AG04450 (cell line): Measurements from ENCODE around the gene ZNHIT2. TPM values are rescaled to one million over a fixed set of nuclear protein-coding genes. Genes with fewer than 3 reads are reported as not detected.

Experiments used
- CTCF ChIA-PET: fragments of 300-600, 350-600 bp; formaldehyde crosslinking; extraction: SDS; loops from one replicate; lab custom pipeline; 2022; ENCODE audit warnings: antibody characterized with exemption, inconsistent platforms; lab: Charles Lee
- POLR2A ChIA-PET: fragments of 350-600 bp; formaldehyde crosslinking; extraction: SDS; loops from one replicate; lab custom pipeline; 2021; ENCODE audit warnings: antibody characterized with exemption, inconsistent platforms; lab: Yijun Ruan, JAX
- DNase-seq: peaks from one replicate; pipeline ENCODE4 v3.0.0-alpha.2; 2011; ENCODE audit warnings: low read depth, low spot score
- H3K27ac ChIP-seq: one replicate; pipeline ENCODE4 v1.5.1; 2012; ENCODE audit warnings: low read depth, low read length, control low read depth
- H3K27me3 ChIP-seq: one replicate; pipeline ENCODE4 v1.6.0; 2012; ENCODE audit warnings: low read length; ENCODE audit not compliant: control insufficient read depth, insufficient read depth
- H3K4me3 ChIP-seq: 2 replicates; pipeline ENCODE4 v1.5.1; 2011; ENCODE audit warnings: mild to moderate bottlenecking, low read depth, low read length, control low read depth
- H3K9me3 ChIP-seq: 2 replicates; pipeline ENCODE4 v1.5.1; 2012; ENCODE audit warnings: low read length; ENCODE audit not compliant: control insufficient read depth, insufficient read depth
- polyA plus RNA-seq: library from polyadenylated mRNA; depleted of rRNA; stranded (reverse); fragments of >200 nt; gene quantifications from 2 replicates; pipeline ENCODE4 v1.2.3, GENCODE V29; 2011
- TF ChIP-seq, protein P1 (sequence below): IDR thresholded peaks from 2 replicates; pipeline ENCODE4 v1.5.1; 2011; ENCODE audit warnings: low read depth, low read length, control low read depth, inconsistent platforms

Gene ZNHIT2
- polyA plus RNA-seq, 1 experiment: 3.1 TPM

DNA sequence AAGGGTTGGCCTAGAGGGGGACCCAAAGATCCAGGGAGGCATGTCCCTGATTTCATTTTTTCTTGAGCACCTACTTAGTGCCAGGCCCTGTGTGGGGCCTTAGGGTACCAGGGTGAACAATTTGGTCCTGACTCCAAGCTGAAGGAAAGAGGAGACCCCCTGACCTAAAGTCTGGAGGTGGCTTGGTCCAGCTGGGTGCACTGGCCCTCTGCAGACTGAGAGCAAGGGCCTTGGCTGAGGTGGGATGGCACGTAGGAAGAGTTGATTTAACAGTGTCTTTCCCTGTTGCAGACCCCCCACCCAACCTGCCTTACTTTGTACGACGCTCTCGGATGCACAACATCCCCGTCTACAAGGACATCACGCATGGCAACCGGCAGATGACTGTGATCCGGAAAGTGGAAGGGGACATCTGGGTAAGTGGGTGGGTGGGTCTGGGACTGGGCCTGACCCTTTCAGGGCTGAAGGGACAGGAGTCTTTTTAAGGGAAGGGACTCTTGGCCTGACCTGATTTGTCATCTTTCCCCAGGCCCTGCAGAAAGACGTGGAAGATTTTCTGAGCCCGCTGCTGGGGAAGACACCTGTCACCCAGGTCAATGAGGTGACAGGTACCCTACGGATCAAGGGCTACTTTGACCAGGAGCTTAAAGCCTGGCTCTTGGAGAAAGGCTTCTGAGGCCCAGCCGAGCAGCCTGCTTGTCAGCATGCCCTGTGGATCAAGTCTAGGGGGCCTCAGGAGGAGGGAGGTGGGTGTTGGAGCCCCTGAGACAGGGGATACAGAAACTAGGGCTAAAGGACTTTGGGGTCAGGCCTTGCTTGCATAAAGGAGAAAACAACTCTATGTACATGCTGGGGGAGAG is 7.9 kb upstream of the ZNHIT2 start:
- CTCF ChIA-PET: no interaction called here
- no peak for DNase-seq
- Histone ChIP-seq H3K9me3 (no peaks in the 10 kb centered on the region; the same call in 1 of the 2 replicates), H3K4me3 (no peak overlapping the region), H3K27ac (no peak overlapping the region), H3K27me3 (no peaks in the 10 kb centered on the region)
- TF ChIP-seq, protein P1, sequence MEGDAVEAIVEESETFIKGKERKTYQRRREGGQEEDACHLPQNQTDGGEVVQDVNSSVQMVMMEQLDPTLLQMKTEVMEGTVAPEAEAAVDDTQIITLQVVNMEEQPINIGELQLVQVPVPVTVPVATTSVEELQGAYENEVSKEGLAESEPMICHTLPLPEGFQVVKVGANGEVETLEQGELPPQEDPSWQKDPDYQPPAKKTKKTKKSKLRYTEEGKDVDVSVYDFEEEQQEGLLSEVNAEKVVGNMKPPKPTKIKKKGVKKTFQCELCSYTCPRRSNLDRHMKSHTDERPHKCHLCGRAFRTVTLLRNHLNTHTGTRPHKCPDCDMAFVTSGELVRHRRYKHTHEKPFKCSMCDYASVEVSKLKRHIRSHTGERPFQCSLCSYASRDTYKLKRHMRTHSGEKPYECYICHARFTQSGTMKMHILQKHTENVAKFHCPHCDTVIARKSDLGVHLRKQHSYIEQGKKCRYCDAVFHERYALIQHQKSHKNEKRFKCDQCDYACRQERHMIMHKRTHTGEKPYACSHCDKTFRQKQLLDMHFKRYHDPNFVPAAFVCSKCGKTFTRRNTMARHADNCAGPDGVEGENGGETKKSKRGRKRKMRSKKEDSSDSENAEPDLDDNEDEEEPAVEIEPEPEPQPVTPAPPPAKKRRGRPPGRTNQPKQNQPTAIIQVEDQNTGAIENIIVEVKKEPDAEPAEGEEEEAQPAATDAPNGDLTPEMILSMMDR: no peak
- POLR2A ChIA-PET: interaction anchor here (1.1 kb wide), 1 partner anchor 10 kb away, joined by 3 read pairs; no protein-coding TSS in a partner anchor

DNA sequence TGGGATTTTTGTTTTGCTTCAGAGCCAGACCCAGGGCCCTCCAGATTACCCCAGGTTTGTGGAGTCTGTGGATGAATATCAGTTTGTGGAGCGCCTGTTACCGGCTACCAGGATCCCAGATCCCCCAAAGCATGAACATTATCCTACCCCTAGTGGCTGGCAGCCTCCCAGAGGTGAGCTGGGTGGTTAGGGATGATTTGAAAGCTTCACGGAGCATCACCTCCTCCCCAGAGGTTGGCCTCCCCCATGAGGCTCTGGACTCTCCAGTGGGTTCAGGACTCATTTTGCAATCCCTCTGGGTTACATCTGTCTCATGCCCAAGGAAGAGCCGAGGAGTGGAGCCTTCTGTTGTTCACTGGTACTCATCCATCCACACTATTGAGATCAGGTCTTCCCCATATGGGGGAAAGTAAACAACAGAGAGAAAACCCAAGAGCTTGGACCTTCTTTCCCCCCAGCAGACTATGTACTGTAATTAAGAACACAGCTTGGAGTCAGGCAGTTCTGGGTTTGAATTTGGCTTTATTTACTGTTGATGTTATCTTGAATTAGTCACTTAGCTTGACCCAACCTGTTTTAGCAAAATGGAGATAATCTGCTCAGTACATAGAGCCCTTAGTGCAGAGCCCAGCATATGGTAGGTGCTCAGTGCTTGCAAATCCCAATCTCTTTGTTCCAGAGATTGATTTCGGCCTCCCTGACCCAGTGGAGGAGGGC is 7.1 kb upstream of the ZNHIT2 start:
- DNase-seq: no peak
- H3K27me3 ChIP-seq: no peaks in the 10 kb centered on the region
- CTCF ChIA-PET: no interaction called here
- no peak overlapping the region for H3K4me3 ChIP-seq
- no peaks in the 10 kb centered on the region; the same call in 1 of the 2 replicates for H3K9me3 ChIP-seq
- TF ChIP-seq, protein P1: no peak
- POLR2A ChIA-PET: no interaction called here
- no peak overlapping the region for H3K27ac ChIP-seq

DNA sequence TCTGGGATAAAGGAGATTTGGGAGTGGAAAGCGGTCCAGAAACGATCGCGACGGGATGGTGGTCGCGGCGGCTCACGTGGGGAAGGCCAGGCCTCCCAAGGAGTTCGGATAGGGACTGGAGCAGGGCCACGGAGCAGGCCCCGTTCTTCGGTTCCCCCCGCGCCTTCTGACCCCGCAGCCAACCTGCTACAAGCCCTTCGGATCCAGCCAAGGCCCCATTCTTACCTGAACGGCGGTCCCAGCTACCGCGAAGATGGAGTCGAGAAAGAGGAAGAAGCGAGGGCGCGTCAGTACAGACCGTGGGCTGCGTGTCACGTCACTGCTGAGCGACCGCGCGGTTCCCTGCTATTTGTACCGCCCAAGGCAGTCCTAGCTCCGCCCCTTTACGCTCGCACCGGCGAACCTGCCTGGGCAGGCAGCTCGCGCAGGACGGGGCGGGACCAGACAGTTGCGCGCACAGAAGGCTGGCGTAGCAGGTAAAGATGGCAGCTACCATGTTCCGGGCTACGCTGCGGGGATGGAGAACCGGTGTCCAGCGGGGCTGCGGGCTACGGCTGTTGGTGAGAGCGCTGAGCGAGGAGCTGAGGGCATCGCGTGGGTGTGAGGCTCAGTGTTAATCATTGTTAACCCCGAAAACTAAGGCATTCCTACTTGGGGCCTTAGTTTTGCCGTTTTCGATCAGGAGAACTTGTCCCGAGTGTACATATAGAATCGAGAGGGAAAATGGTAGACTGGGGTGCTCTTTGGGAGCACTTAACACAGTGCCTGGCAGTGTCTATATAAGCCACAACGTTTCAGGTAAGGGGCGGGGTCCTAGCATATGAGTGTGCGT is 4.6 kb upstream of the ZNHIT2 start, which contains the start of the genes FAU and MRPL49:
Gene FAU (minus strand): TSS at position 270 of the 832 bp plus-strand sequence. CDS start 321 bp downstream, outside the sequence.
Gene MRPL49 (plus strand): TSS at position 457 of the 832 bp plus-strand sequence. CDS start 26 bp downstream, at position 483.
- H3K27me3 ChIP-seq: no peaks in the 10 kb centered on the region
- peak; percentile 88 for DNase-seq
- ChIA-PET POLR2A (interaction anchor here (0.5 to 1.6 kb wide), 8 partner anchors 8 to 203 kb away, joined by 3 to 20 read pairs (median 4); partner anchors contain the start of gene SYVN1), CTCF (interaction anchor here (0.7 to 1.1 kb wide), 2 partner anchors 9 to 119 kb away, joined by 3 to 6 read pairs; no protein-coding TSS in a partner anchor)
- peaks cover 3% of the 10 kb centered on the region; the same call in 1 of the 2 replicates for H3K9me3 ChIP-seq
- H3K4me3 ChIP-seq: peak within 1 kb of the TSS; percentile 99
- peak within 1 kb of the TSS; percentile 82 for H3K27ac ChIP-seq
- TF ChIP-seq, protein P1: no peak

DNA sequence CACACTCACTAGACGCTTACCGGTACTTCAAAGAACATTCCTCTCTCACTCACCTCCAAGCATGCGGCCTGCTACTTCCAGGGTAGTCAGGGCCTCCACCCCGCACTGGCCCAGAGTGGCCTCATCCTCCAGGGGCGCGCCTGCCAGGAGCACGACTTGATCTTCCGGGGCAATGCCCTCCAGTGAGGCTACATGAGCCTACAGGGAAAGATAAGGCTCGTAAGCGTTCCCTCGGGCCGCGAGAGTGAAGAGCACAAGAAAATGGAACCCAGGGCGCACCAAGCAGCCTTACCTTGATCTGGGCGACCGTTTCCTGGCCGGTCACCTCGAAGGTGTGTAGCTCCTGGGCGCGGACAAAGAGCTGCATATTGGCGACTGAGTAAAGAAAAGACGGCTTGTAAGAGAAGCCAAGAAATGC is 4.0 kb upstream of the ZNHIT2 start:
- CTCF ChIA-PET: interaction anchor here (1.1 to 1.2 kb wide), 2 partner anchors 9 to 107 kb away, joined by 3 to 6 read pairs; partner anchors contain the start of gene ARL2
- peaks cover 3% of the 10 kb centered on the region; the same call in 1 of the 2 replicates for H3K9me3 ChIP-seq
- TF ChIP-seq, protein P1: no peak
- peak overlapping the region; percentile 57 for H3K27ac ChIP-seq
- peak overlapping the region; percentile 99 for H3K4me3 ChIP-seq
- POLR2A ChIA-PET: interaction anchor here (1.0 to 1.6 kb wide), 4 partner anchors 9 to 25 kb away, joined by 3 to 20 read pairs (median 4); partner anchors contain the start of gene SYVN1
- DNase-seq: no peak
- no peaks in the 10 kb centered on the region for H3K27me3 ChIP-seq
